Measurements from ENCODE around the gene TCF25.
"Not testable (repeated sequence)": the region's sequence is repeated elsewhere in the genome, so short reads cannot be mapped to it uniquely, and the experiment has no call there.

TCF25 gene

GRCh38 chr16:89931305-89931896, 58.0 kb downstream of the TCF25 start:
- Histone ChIP-seq H3K27ac (ENCODE audit: insufficient read depth, low read length, poor library complexity, severe bottlenecking) (no peak overlapping the region), H3K4me3 (ENCODE audit: insufficient read depth, low read depth, low read length, poor library complexity, severe bottlenecking) (no peak overlapping the region), H3K27me3 (replicated peaks; ENCODE audit: control insufficient read depth, insufficient read depth, low read length, poor library complexity, severe bottlenecking) (no peaks in the 10 kb centered on the region), H3K4me1 (ENCODE audit: control insufficient read depth, insufficient read depth, low read length, poor library complexity, severe bottlenecking) (peaks cover 2% of the 10 kb centered on the region), H3K36me3 (ENCODE audit: control insufficient read depth, insufficient read depth, low read length) (no peaks in the 10 kb centered on the region), H3K9me3 (ENCODE audit: control insufficient read depth, low read length) (no peaks in the 10 kb centered on the region)
- no peak for DNase-seq

DNA sequence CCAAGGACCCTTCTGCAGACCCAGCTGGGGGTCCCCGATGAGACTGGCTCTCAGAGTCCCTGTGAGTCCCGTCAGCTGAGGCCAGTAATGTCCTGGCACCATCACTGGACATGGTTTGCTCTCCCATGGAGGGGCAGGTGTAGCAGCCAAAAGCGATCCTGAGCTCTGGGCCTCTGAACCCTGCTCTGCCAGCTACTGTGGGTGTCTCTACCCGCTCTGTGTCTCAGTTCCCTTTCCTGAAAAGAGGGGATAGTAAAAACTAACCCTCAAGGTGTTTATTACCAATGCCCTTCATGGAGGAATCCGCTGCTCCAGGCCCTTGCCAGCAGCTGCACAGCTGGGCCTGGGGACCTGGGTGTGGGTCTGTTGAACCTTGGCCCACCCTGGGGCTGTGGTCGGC, 58.6 kb downstream of the TCF25 start:
- Histone ChIP-seq H3K9me3 (ENCODE audit: control insufficient read depth, low read length) (no peaks in the 10 kb centered on the region), H3K4me1 (ENCODE audit: control insufficient read depth, insufficient read depth, low read length, poor library complexity, severe bottlenecking) (no peaks in the 10 kb centered on the region), H3K36me3 (ENCODE audit: control insufficient read depth, insufficient read depth, low read length) (no peaks in the 10 kb centered on the region), H3K27me3 (replicated peaks; ENCODE audit: control insufficient read depth, insufficient read depth, low read length, poor library complexity, severe bottlenecking) (no peaks in the 10 kb centered on the region), H3K4me3 (ENCODE audit: insufficient read depth, low read depth, low read length, poor library complexity, severe bottlenecking) (no peak overlapping the region), H3K27ac (ENCODE audit: insufficient read depth, low read length, poor library complexity, severe bottlenecking) (no peak overlapping the region)
- no peak for DNase-seq

DNA sequence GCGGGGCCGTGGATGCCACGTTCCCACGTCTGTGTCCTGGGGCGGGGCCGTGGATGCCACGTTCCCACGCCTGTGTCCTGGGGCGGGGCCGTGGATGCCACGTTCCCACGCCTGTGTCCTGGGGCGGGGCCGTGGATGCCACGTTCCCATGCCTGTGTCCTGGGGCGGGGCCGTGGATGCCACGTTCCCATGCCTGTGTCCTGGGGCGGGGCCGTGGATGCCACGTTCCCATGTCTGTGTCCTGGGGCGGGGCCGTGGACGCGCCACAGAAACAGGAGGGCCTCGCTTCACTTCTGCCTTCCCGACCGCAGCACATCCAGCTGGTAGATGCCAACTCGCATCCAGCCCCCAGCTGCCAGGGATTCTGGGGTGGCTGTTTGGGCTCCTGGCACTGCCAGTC, 60.6 kb downstream of the TCF25 start:
- H3K27ac ChIP-seq (ENCODE audit: insufficient read depth, low read length, poor library complexity, severe bottlenecking); H3K9me3 ChIP-seq (ENCODE audit: control insufficient read depth, low read length); DNase-seq; H3K36me3 ChIP-seq (ENCODE audit: control insufficient read depth, insufficient read depth, low read length); H3K4me3 ChIP-seq (ENCODE audit: insufficient read depth, low read depth, low read length, poor library complexity, severe bottlenecking); H3K4me1 ChIP-seq (ENCODE audit: control insufficient read depth, insufficient read depth, low read length, poor library complexity, severe bottlenecking); H3K27me3 ChIP-seq (replicated peaks; ENCODE audit: control insufficient read depth, insufficient read depth, low read length, poor library complexity, severe bottlenecking): not testable (repeated sequence)

DNA sequence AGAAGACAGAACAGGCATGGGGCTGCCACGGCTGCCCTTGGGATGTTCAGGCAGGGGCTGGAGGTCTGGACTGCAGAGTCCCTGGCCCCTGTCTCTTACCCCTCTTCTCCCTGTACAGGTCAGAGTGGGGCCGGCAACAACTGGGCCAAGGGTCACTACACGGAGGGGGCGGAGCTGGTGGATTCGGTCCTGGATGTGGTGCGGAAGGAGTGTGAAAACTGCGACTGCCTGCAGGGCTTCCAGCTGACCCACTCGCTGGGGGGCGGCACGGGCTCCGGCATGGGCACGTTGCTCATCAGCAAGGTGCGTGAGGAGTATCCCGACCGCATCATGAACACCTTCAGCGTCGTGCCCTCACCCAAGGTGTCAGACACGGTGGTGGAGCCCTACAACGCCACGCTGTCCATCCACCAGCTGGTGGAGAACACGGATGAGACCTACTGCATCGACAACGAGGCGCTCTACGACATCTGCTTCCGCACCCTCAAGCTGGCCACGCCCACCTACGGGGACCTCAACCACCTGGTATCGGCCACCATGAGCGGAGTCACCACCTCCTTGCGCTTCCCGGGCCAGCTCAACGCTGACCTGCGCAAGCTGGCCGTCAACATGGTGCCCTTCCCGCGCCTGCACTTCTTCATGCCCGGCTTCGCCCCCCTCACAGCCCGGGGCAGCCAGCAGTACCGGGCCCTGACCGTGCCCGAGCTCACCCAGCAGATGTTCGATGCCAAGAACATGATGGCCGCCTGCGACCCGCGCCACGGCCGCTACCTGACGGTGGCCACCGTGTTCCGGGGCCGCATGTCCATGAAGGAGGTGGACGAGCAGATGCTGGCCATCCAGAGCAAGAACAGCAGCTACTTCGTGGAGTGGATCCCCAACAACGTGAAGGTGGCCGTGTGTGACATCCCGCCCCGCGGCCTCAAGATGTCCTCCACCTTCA, 61.5 kb downstream of the TCF25 start:
- H3K36me3 ChIP-seq (ENCODE audit: control insufficient read depth, insufficient read depth, low read length) = no peaks in the 10 kb centered on the region
- no peaks in the 10 kb centered on the region for H3K4me1 ChIP-seq (ENCODE audit: control insufficient read depth, insufficient read depth, low read length, poor library complexity, severe bottlenecking)
- H3K9me3 ChIP-seq (ENCODE audit: control insufficient read depth, low read length) = no peaks in the 10 kb centered on the region
- no peak overlapping the region for H3K4me3 ChIP-seq (ENCODE audit: insufficient read depth, low read depth, low read length, poor library complexity, severe bottlenecking)
- H3K27me3 ChIP-seq (replicated peaks; ENCODE audit: control insufficient read depth, insufficient read depth, low read length, poor library complexity, severe bottlenecking) = no peaks in the 10 kb centered on the region
- no peak overlapping the region for H3K27ac ChIP-seq (ENCODE audit: insufficient read depth, low read length, poor library complexity, severe bottlenecking)
- DNase-seq = no peak

GRCh38 chr16:89935620-89936019, 62.2 kb downstream of the TCF25 start:
- not testable (repeated sequence) for H3K27me3 ChIP-seq (replicated peaks; ENCODE audit: control insufficient read depth, insufficient read depth, low read length, poor library complexity, severe bottlenecking); H3K4me3 ChIP-seq (ENCODE audit: insufficient read depth, low read depth, low read length, poor library complexity, severe bottlenecking); DNase-seq; H3K9me3 ChIP-seq (ENCODE audit: control insufficient read depth, low read length); H3K4me1 ChIP-seq (ENCODE audit: control insufficient read depth, insufficient read depth, low read length, poor library complexity, severe bottlenecking); H3K27ac ChIP-seq (ENCODE audit: insufficient read depth, low read length, poor library complexity, severe bottlenecking); H3K36me3 ChIP-seq (ENCODE audit: control insufficient read depth, insufficient read depth, low read length)

DNA sequence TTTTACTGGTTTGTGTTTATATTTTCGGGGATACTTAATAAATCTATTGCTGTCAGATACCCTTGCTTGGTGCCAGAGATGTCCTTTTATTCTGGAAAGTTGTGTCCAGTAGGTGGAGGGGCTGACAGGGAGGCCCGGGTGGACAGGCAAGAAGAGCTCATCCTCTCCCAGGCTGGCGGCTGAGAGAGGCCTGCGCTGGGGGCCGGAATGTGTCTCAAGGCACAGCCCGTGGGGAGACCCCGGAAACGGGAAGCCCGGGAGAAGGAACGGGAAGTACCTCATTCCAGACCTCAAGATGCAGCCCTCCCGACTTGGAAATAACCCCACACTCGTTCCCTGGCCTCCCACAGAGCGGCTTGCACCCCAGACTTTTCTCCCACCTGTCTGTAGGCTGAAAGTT, 62.6 kb downstream of the TCF25 start:
- Histone ChIP-seq H3K27me3 (replicated peaks; ENCODE audit: control insufficient read depth, insufficient read depth, low read length, poor library complexity, severe bottlenecking) (no peaks in the 10 kb centered on the region), H3K36me3 (ENCODE audit: control insufficient read depth, insufficient read depth, low read length) (no peaks in the 10 kb centered on the region), H3K4me1 (ENCODE audit: control insufficient read depth, insufficient read depth, low read length, poor library complexity, severe bottlenecking) (no peaks in the 10 kb centered on the region), H3K9me3 (ENCODE audit: control insufficient read depth, low read length) (no peaks in the 10 kb centered on the region), H3K4me3 (ENCODE audit: insufficient read depth, low read depth, low read length, poor library complexity, severe bottlenecking) (no peak overlapping the region), H3K27ac (ENCODE audit: insufficient read depth, low read length, poor library complexity, severe bottlenecking) (no peak overlapping the region)
- no peak for DNase-seq

- Histone ChIP-seq H3K4me3 (ENCODE audit: insufficient read depth, low read depth, low read length, poor library complexity, severe bottlenecking) (no peak overlapping the region), H3K9me3 (ENCODE audit: control insufficient read depth, low read length) (no peaks in the 10 kb centered on the region), H3K27me3 (replicated peaks; ENCODE audit: control insufficient read depth, insufficient read depth, low read length, poor library complexity, severe bottlenecking) (no peaks in the 10 kb centered on the region), H3K4me1 (ENCODE audit: control insufficient read depth, insufficient read depth, low read length, poor library complexity, severe bottlenecking) (no peaks in the 10 kb centered on the region), H3K27ac (ENCODE audit: insufficient read depth, low read length, poor library complexity, severe bottlenecking) (no peak overlapping the region), H3K36me3 (ENCODE audit: control insufficient read depth, insufficient read depth, low read length) (no peaks in the 10 kb centered on the region)
- no peak for DNase-seq
Observed at GRCh38 chr16:89936508-89936907, 63.1 kb downstream of the TCF25 start.

GRCh38 chr16:89936981-89937380, 63.6 kb downstream of the TCF25 start:
- H3K27me3 ChIP-seq (replicated peaks; ENCODE audit: control insufficient read depth, insufficient read depth, low read length, poor library complexity, severe bottlenecking) = no peaks in the 10 kb centered on the region
- H3K4me1 ChIP-seq (ENCODE audit: control insufficient read depth, insufficient read depth, low read length, poor library complexity, severe bottlenecking) = no peaks in the 10 kb centered on the region
- no peak overlapping the region for H3K4me3 ChIP-seq (ENCODE audit: insufficient read depth, low read depth, low read length, poor library complexity, severe bottlenecking)
- no peaks in the 10 kb centered on the region for H3K9me3 ChIP-seq (ENCODE audit: control insufficient read depth, low read length)
- no peak for DNase-seq
- H3K36me3 ChIP-seq (ENCODE audit: control insufficient read depth, insufficient read depth, low read length) = no peaks in the 10 kb centered on the region
- no peak overlapping the region for H3K27ac ChIP-seq (ENCODE audit: insufficient read depth, low read length, poor library complexity, severe bottlenecking)

DNA sequence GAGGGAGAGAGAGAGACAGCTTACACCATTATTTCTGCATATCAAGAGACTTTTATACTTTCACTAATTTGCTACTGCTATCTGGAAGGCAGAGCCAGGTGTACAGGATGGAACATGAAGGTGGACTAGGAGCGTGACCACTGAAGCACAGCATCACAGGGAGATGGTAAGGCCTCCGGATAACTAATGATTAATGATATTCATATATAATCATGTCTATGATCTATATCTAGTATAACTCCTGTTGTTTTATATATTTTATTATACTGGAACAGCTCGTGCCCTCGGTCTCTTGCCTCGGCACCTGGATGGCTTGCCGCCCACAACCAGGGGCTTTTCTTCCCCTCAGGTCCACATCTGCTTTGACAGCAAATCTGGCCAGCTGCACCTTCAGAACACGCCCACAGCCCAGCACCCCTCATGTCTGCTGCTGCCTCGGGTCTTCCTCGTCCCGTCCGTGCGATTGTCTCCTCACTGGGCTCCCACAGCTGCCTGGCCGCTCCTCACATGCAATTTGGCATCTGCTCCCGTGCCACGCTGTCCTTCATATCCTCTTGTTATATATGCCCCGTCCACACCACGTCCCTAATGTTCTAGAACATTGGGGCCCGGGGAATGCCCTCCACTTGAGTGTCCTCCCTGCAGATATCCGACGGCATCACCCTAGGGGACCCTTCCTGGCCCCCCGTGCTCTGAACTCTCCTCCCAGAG, 64.9 kb downstream of the TCF25 start:
- DNase-seq = no peak
- Histone ChIP-seq H3K4me1 (ENCODE audit: control insufficient read depth, insufficient read depth, low read length, poor library complexity, severe bottlenecking) (no peaks in the 10 kb centered on the region), H3K27ac (ENCODE audit: insufficient read depth, low read length, poor library complexity, severe bottlenecking) (no peak overlapping the region), H3K9me3 (ENCODE audit: control insufficient read depth, low read length) (no peaks in the 10 kb centered on the region), H3K27me3 (replicated peaks; ENCODE audit: control insufficient read depth, insufficient read depth, low read length, poor library complexity, severe bottlenecking) (no peaks in the 10 kb centered on the region), H3K4me3 (ENCODE audit: insufficient read depth, low read depth, low read length, poor library complexity, severe bottlenecking) (no peak overlapping the region), H3K36me3 (ENCODE audit: control insufficient read depth, insufficient read depth, low read length) (no peaks in the 10 kb centered on the region)

DNA sequence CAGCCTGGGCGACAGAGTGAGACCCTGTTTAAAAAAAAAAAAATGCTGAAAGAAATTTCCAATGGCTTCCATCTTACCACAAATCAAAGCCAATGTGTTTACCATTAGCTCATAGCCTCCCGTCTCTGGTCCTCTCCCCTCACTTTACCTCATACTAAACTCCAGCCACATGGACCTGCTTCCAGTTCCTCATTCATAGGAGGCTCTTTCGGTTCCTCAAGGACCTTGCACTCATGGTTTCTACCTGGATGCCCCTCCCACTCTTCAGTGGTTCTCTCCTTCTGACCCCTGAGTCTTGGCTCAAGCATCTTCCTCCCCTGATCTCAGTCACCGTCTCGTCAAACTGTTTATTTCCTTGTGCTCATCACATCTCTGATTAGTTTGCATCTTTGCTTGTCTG, 71.4 kb downstream of the TCF25 start:
- Histone ChIP-seq H3K4me1 (ENCODE audit: control insufficient read depth, insufficient read depth, low read length, poor library complexity, severe bottlenecking) (peaks cover 11% of the 10 kb centered on the region), H3K4me3 (ENCODE audit: insufficient read depth, low read depth, low read length, poor library complexity, severe bottlenecking) (no peak overlapping the region), H3K27ac (ENCODE audit: insufficient read depth, low read length, poor library complexity, severe bottlenecking) (no peak overlapping the region), H3K9me3 (ENCODE audit: control insufficient read depth, low read length) (no peaks in the 10 kb centered on the region), H3K27me3 (replicated peaks; ENCODE audit: control insufficient read depth, insufficient read depth, low read length, poor library complexity, severe bottlenecking) (no peaks in the 10 kb centered on the region), H3K36me3 (ENCODE audit: control insufficient read depth, insufficient read depth, low read length) (no peaks in the 10 kb centered on the region)
- DNase-seq = no peak
